Measurements from ENCODE around the gene CCDC157. TPM values are rescaled to one million over a fixed set of nuclear protein-coding genes. Genes with fewer than 3 reads are reported as not detected.

The CCDC157 gene
- total and polyA plus RNA-seq, 11 donors, result 0.42 to 1.7 (median 1.1) TPM

DNA sequence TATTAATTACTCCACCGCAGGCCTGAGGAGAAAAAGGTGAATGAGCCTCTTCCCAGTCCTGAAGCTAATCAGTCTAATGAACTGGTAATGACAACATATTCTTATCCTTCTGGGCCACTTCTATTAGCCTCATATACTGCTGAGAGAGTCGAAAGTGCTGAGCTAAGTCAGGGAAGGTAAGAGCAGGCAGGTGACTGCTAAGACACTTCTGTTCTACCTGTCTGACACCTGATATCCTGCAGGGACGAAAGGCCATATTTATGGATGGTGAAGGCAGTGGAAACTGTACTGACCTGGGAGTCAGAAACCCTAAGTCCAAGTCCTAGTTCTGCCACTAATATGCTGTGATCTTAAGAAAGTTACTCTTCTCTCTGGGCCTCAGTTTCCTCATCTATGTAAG, 33.6 kb upstream of the CCDC157 start:
- DNase-seq (no peak), ATAC-seq (no peak)
- TF ChIP-seq POLR2A (IDR thresholded peaks at IDR 0.05), result no peak
- TF ChIP-seq, protein P1, sequence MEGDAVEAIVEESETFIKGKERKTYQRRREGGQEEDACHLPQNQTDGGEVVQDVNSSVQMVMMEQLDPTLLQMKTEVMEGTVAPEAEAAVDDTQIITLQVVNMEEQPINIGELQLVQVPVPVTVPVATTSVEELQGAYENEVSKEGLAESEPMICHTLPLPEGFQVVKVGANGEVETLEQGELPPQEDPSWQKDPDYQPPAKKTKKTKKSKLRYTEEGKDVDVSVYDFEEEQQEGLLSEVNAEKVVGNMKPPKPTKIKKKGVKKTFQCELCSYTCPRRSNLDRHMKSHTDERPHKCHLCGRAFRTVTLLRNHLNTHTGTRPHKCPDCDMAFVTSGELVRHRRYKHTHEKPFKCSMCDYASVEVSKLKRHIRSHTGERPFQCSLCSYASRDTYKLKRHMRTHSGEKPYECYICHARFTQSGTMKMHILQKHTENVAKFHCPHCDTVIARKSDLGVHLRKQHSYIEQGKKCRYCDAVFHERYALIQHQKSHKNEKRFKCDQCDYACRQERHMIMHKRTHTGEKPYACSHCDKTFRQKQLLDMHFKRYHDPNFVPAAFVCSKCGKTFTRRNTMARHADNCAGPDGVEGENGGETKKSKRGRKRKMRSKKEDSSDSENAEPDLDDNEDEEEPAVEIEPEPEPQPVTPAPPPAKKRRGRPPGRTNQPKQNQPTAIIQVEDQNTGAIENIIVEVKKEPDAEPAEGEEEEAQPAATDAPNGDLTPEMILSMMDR (IDR thresholded peaks at IDR 0.05), result no peak
- intact Hi-C loops (cut with DNase I), result loop anchor here in 2 of 10 donors (5.0 kb wide), 2 partner anchors 36 to 1016 kb away; partner anchors contain the start of genes CASTOR1 (in 1 of the 2) and GAS2L1 (in 1 of the 2)
- Histone ChIP-seq H3K27ac (no peak overlapping the region), H3K27me3 (no peaks in the 10 kb centered on the region), H3K4me1 (peaks cover 14 to 86% (median 72%) of the 10 kb centered on the region in 12 donors), H3K4me3 (no peak overlapping the region), H3K9me3 (no peaks in the 10 kb centered on the region), H3K36me3 (peaks cover 0 to 22% (median 0%) of the 10 kb centered on the region in 9 donors)
- 92 to 96% (median 95%) methylated on average over 3 of the region's 3 CpGs for WGBS, 4 donors

DNA sequence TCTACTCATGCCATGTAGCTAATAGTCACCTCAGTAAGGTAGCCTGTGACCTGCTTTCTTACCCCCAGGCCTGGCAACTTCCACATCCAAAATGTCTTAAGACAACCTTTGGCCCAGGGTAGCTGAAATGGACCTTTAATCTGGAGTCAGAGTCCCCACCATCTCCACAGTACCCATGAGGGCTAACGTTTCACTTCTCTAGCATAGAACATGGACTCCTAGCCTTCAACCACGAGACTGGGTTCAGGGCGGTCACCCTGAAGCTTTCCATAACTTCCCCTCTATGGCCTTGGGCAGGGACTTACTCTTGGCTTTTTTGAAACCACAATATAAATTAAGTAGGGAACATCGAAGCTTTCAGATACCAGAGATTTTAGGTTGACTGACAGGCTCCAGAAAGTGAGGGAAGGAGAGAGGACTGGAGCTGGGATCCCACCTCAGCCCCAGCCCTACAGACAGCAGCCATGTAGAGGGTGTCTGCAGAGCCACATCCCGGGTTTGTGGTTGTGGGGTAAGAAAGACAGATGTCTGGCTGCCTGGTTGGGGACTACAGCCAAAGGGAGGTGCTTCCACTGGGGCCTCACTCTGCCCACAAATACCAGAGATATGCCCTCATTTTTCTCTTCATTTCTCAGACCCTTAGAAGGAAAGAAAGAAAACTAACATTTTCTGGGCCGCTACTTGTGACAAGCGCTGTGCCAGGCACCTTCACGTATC, 32.6 kb upstream of the CCDC157 start:
- TF ChIP-seq, protein P1 (IDR thresholded peaks at IDR 0.05), result no peak
- TF ChIP-seq POLR2A (IDR thresholded peaks at IDR 0.05), result no peak
- peak overlapping the region in 7 of 12 donors; percentile 64 to 100 (median 95) for H3K4me3 ChIP-seq
- H3K27ac ChIP-seq, result peak overlapping the region in 8 of 12 donors; percentile 77 to 95 (median 88)
- ATAC-seq (no peak), DNase-seq (no peak)
- intact Hi-C loops (cut with DNase I), result loop anchor here in 3 of 10 donors (2.0 to 5.0 kb wide), 3 partner anchors 33 to 1017 kb away; partner anchors contain the start of genes CASTOR1 (in 1 of the 3) and GAS2L1 (in 1 of the 3)
- no peaks in the 10 kb centered on the region for H3K9me3 ChIP-seq
- H3K36me3 ChIP-seq, result peaks cover 0 to 22% (median 0%) of the 10 kb centered on the region in 9 donors
- H3K4me1 ChIP-seq, result peaks cover 11 to 77% (median 63%) of the 10 kb centered on the region in 12 donors
- whole genome bisulfite sequencing, 4 donors, result 69 to 76% (median 74%) methylated on average over 8 of the region's 8 CpGs
- no peaks in the 10 kb centered on the region for H3K27me3 ChIP-seq

DNA sequence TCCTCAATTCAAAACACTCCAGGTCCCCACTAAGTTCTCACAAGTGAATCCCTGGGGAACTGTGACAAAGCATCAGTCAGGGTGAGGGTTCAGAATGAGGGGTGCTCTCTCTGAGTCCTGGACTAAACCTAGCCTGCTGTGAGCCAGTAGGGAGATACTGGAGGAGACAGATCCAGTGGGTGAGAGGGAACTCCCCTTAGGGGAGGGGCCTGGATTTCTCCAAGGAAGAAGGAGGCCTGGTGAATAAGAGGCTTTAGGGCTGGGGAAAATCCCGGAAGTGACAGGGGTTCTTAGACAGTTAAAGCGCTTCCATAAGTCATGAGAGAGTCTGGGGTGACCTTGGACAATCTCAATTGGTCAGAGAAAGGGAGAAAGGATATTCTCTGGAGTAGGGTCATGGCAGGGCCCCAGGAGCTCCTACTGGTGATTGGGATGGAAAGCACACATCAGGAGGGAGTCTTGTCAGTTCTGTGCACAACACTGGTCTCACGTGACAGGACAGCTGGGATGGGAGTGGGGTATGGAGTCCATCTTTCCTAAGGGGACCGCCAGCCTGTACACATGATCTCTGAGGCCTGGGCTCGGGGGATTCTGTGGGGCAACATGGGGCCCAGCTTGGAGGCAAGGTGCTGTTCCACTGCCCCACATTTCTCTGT, 31.6 kb upstream of the CCDC157 start:
- DNase-seq (peak in 3 of 5 donors; percentile 55 to 56 (median 55)), ATAC-seq (peak in 2 of 4 donors; percentile 35 to 45)
- no peaks in the 10 kb centered on the region for H3K27me3 ChIP-seq
- H3K27ac ChIP-seq, result peak overlapping the region; percentile 48 to 95 (median 88)
- TF ChIP-seq POLR2A (IDR thresholded peaks at IDR 0.05), result peak in 1 of 2 donors; percentile 25
- TF ChIP-seq, protein P1 (IDR thresholded peaks at IDR 0.05), result no peak
- intact Hi-C loops (cut with DNase I), result loop anchor here in 5 of 10 donors (2.0 to 5.0 kb wide), 4 partner anchors 33 to 62 kb away; partner anchors contain the start of genes CASTOR1 (in 3 of the 5) and RNF215 (in 1 of the 5)
- H3K4me3 ChIP-seq, result peak overlapping the region; percentile 64 to 100 (median 94)
- WGBS, 4 donors, result 53 to 69% (median 59%) methylated on average over 5 of the region's 5 CpGs
- peaks cover 0 to 14% (median 0%) of the 10 kb centered on the region in 9 donors for H3K36me3 ChIP-seq
- peaks cover 8 to 67% (median 53%) of the 10 kb centered on the region in 12 donors for H3K4me1 ChIP-seq
- no peaks in the 10 kb centered on the region for H3K9me3 ChIP-seq
